Muscle layer of colon (tissue), 2 donors: ENCODE data around the gene DNMBP.
"Not testable (repeated sequence)": the region's sequence is repeated elsewhere in the genome, so short reads cannot be mapped to it uniquely, and the experiment has no call there.

Source experiments
- H3K27ac ChIP-seq: one replicate; pipeline ENCODE4 v1.7.0; 2013; ENCODE audit warnings: low read depth, mild to moderate bottlenecking, low read length, moderate library complexity
- H3K27me3 ChIP-seq, 2 donors: one replicate each; pipeline ENCODE4 v1.7.0; 2013; ENCODE audit warnings: low read length in 2 of 2, mild to moderate bottlenecking in 2 of 2; ENCODE audit not compliant: insufficient read depth in 2 of 2, control insufficient read depth in 1 of 2
- H3K36me3 ChIP-seq: one replicate; pipeline ENCODE4 v1.7.0; 2013; ENCODE audit warnings: mild to moderate bottlenecking, low read length; ENCODE audit not compliant: insufficient read depth
- H3K4me1 ChIP-seq: one replicate; pipeline ENCODE4 v1.7.0; 2013; ENCODE audit warnings: mild to moderate bottlenecking, low read length; ENCODE audit not compliant: insufficient read depth
- H3K4me3 ChIP-seq, 2 donors: one replicate each; pipeline ENCODE4 v1.7.0; 2013; ENCODE audit warnings: low read length in 2 of 2, low read depth in 1 of 2, mild to moderate bottlenecking in 1 of 2, moderate library complexity in 1 of 2
- H3K9ac ChIP-seq: one replicate; pipeline ENCODE4 v1.7.0; 2013; ENCODE audit warnings: low read length
- H3K9me3 ChIP-seq: one replicate; pipeline ENCODE4 v1.7.0; 2013; ENCODE audit warnings: mild to moderate bottlenecking, low read length
- donor health status: abdominal sarcoma.
- donor health status: Adenocarcinoma of cecum.

The DNMBP gene

DNA sequence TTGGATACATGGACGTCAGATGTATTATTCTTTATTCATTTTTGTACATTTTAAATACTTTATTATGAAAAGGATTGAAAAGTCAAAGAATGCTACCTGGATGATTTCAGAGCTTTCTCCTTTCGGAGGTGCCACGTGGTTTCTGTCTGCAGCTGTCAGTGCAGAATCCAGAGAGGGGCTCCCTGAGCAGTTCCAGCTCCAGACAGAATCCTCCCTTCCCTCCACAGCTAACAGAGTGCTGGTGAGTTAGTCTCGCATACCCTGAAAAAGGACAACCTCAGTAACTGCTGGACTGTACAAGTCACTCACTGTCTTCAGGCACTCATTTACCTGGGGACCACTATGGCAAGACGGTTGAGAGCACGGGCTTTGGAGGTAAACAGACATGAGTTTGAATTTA lies 10.9 kb downstream of the DNMBP start:
- H3K9ac ChIP-seq = peak overlapping the region; percentile 19
- peak overlapping the region in 1 of 2 donors; percentile 32 for H3K4me3 ChIP-seq
- H3K27ac ChIP-seq = peak overlapping the region; percentile 53
- H3K4me1 ChIP-seq = peaks cover 62% of the 10 kb centered on the region
- H3K9me3 ChIP-seq = no peaks in the 10 kb centered on the region
- no peaks in the 10 kb centered on the region for H3K27me3 ChIP-seq
- no peaks in the 10 kb centered on the region for H3K36me3 ChIP-seq

DNA sequence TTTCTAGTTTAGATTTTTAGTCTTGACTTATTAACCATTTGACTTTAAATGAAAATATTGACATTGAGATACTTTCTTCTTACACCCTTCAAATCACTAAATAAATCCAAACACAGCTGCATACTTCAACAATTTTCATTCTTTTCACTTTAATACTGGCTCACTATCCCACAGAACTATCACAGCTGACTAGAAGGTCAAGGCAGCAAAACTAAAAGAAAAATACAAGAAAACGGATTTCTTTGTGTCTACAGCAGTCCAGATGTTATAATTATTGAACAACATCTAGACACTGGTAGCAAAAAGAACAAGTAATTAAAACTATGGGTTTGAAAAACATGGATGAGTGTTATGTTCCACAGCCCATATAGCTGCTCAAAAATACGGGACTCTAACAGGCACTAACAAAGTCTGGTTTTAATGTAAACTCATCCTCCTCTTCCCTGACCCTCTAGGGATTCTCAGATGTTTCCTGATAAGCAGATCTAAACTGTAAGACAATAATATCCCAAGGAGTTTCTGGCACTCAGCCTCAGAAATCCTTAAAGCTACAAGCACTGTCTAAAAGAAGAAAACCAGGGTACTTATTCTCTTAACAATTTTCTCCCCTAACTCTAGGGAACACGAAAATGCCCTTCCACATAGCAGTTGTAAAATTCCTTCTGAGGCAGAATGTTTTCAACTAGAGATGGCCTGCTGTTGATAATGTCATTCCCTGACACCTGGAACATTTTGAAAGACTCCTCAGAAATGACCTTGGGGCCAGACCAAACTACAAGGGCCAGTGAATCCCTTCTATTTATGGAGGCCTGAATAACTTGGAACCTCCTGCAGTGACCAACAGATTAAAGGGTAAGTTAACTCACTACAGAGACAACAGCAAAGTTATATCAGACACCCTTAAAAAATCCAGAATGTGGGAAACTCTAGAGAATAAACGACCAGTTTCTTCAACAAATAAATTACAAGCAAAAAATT lies 12.8 kb downstream of the DNMBP start:
- peak overlapping the region; percentile 18 for H3K9ac ChIP-seq
- H3K9me3 ChIP-seq = no peaks in the 10 kb centered on the region
- H3K4me1 ChIP-seq = peaks cover 57% of the 10 kb centered on the region
- H3K27ac ChIP-seq = peak overlapping the region; percentile 35
- no peaks in the 10 kb centered on the region for H3K27me3 ChIP-seq
- no peaks in the 10 kb centered on the region for H3K36me3 ChIP-seq
- no peak overlapping the region for H3K4me3 ChIP-seq

DNA sequence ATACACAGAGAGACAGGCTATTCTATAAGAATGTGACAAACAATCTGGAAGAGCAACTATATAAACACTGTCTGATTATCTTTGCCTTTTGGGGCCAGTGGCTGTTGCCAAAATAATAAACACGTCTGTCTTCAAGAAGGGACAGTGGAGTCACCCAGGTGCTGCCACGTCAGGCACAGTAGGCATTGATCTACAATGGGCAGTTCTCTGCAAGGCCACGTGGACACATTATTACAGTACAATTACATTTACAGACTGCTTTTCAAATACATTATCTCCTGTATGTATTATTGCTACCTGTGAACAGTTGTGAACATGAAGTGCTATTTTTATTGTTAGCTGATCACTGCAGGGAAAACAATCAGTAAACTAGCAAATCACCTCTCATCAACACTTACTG lies 14.0 kb downstream of the DNMBP start:
- H3K36me3 ChIP-seq = no peaks in the 10 kb centered on the region
- no peaks in the 10 kb centered on the region for H3K27me3 ChIP-seq
- H3K9ac ChIP-seq = no peak overlapping the region
- H3K27ac ChIP-seq = peak overlapping the region; percentile 3
- peaks cover 49% of the 10 kb centered on the region for H3K4me1 ChIP-seq
- H3K9me3 ChIP-seq = no peaks in the 10 kb centered on the region
- H3K4me3 ChIP-seq = no peak overlapping the region

DNA sequence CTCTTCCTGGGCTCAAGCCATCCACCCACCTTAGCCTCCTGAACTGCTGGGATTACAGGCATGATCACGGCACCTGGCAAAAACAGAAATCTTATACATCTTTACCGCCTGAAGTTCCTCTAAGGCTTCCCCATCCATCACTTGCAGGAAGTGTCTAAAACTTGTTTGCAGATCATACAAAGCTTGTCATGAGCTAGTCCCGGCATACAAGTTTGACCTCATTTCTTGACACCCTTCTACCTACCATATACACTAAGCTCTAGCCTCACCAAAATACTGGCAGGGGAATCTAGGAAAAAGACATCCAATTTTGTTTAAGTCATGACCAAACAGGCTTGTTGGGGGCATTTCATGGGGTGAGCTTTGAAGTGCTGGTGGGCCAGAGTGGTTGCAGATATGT lies 14.5 kb downstream of the DNMBP start:
- Histone ChIP-seq H3K27ac (peak overlapping the region; percentile 3), H3K4me3 (no peak overlapping the region), H3K4me1 (peaks cover 44% of the 10 kb centered on the region)

DNA sequence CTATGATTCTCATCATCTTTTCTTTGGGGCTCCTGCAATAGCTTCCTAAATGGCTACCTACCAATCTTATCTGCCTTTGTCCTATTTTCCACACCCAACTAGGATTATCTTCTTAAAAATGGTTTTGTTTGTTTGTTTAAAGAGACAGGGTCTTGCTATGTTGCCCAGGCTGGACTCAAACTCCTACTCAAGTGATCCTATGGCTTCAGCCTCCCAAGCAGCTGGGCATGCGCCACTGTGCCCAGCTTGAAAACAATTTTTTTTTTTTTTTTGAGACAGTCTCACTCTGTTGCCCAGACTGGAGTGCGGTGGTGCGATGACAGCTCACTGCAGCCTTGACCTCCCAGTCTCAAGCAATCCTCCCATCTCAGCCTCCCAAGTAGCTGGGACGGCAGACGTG lies 14.9 kb downstream of the DNMBP start:
- no peak overlapping the region for H3K9ac ChIP-seq
- peak overlapping the region; percentile 27 for H3K27ac ChIP-seq
- H3K9me3 ChIP-seq = no peaks in the 10 kb centered on the region
- no peaks in the 10 kb centered on the region for H3K27me3 ChIP-seq
- H3K36me3 ChIP-seq = no peaks in the 10 kb centered on the region
- H3K4me3 ChIP-seq = no peak overlapping the region
- H3K4me1 ChIP-seq = peaks cover 40% of the 10 kb centered on the region

More for the DNA sequence above, 14.5 kb downstream of the DNMBP start:
- Histone ChIP-seq H3K9ac (no peak overlapping the region), H3K9me3 (no peaks in the 10 kb centered on the region), H3K36me3 (no peaks in the 10 kb centered on the region), H3K27me3 (no peaks in the 10 kb centered on the region)

DNA sequence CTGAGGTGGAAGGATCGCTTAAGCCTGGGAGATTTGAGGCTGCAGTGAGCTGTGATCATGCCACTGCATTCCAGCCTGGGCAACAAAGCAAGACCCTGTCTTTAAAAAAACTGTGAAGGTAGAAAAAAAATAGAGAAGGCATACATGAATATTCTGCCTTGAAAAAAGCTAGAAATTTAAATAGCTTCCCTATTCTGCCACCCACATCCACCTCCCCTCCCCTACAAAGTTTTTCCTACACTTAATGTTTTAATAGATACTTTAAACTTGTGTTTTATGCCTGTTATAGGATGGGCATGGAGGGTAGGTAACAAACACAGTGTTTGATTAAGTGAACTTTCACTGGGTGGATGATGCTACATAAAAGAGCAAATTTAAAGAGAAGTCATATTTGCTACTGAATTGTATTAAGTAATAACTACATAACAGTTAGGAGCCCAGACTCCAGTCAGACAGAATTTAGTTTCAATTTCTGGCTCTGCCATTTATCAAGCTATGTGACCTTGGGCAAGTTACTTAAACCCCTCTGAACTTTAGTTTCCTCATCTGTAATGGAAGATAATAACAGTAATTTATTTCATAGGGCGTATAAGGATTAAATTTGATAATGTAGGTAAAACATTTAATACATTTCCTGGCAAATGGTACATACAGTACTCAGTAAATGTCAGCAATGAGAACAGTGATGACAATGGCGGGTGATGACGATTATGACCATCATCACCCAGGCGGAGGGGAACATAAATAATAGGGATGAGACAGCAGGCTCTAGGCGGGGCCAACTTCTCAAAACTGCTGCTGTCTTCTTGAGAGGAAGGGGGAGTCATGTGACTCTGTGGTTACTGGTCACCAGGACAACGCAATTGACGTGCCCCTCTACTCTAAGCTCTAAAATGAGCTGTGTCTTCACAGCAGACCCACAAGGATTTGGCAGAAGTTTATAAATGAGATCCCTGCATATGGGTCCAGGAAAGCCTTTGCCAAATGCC lies 15.8 kb downstream of the DNMBP start:
- H3K27ac ChIP-seq = peak overlapping the region; percentile 27
- H3K9ac ChIP-seq = no peak overlapping the region
- H3K9me3 ChIP-seq = no peaks in the 10 kb centered on the region
- H3K36me3 ChIP-seq = no peaks in the 10 kb centered on the region
- H3K4me1 ChIP-seq = peaks cover 33% of the 10 kb centered on the region
- H3K27me3 ChIP-seq = no peaks in the 10 kb centered on the region
- no peak overlapping the region for H3K4me3 ChIP-seq

DNA sequence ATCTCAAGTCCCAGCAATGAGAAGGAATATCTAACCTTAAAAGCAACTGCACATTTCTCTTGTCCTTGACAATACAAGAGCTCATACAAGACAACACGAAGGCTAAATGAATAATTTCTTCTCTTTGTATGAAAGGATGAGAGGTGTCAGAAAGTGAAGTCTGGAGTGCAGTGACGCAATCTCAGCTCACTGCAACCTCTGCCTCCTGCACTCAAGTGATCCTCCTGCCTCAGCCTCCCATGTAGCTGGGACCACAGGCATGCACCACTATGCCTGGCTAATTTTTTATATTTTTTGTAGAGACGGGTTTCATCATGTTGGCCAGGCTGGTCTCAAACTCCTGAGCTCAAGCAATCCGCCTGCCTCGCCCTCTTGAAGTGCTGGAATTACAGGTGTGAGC lies 24.1 kb downstream of the DNMBP start:
- H3K36me3 ChIP-seq, H3K9ac ChIP-seq, H3K27me3 ChIP-seq, H3K9me3 ChIP-seq, H3K4me3 ChIP-seq, H3K27ac ChIP-seq: not testable (repeated sequence)
- peaks cover 37% of the 10 kb centered on the region for H3K4me1 ChIP-seq

DNA sequence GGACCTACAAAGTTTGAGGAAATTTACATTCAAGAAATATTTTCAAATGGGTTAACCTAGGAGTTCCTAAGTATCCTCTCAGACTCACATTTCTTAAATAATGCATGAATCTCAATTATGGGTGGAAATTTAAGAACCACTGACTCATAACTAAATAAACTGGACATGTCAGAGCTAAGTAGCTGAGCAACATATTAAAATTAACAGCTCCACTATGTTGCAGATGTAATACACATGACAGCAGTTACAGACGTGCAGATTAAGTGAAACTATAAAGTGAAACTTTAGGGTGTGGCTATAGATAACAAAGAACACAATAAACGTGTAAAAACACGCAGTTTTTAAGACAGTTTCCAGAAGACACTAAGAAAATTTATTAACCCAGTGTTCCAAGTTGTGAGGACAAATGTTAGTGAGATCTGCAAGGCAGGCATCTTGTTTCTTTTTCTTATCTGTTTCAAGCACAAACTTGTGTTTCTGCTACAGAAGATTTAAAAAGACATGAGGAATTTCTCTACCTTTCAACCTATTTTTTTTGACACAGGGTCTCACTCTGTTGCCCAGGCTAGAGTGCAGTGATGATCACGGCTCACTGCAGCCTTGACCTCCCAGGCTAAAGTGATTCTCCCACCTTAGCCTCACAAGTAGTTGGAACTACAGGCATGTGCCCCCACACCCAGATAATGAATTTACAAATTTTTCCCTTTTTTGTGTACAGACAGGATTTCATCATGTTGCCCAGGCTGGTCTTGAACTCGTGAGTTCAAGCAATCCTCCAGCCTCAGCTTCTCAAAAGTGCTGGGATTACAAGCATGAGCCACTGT lies 25.3 kb downstream of the DNMBP start:
- Histone ChIP-seq H3K9ac (no peak overlapping the region), H3K27ac (peak overlapping the region; percentile 27), H3K27me3 (no peaks in the 10 kb centered on the region), H3K4me3 (no peak overlapping the region), H3K9me3 (no peaks in the 10 kb centered on the region), H3K4me1 (peaks cover 48% of the 10 kb centered on the region), H3K36me3 (no peaks in the 10 kb centered on the region)

DNA sequence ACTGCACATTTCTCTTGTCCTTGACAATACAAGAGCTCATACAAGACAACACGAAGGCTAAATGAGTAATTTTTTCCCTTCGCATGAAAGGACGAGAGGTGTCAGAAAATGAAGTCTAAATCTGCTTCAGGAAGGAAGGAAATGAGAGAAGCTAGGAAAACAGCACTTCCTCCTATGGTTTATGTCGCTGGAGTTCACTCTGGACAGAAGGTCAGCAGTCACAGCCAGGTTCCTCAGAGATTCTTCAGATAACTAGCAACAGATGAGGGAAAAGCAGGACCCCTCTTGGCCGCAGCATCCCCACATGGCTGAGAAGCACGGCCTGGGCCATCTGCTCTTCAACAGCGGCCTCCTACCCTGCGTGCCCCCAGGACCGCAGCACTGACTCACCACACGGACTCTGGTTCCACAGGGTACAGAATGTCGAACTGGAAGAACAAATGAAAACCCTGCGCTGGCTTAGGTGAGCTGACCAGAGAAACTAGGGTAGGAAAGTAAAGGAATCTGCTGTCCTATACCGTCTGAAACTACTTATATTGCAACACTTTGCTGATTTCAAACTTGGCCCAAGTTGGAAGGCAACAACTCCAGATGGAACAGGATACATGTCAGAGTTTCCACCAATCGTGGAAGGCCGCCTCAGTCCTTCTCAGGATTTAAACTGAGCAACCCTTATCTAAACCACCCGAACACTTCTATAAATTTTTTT lies 26.3 kb downstream of the DNMBP start:
- H3K36me3 ChIP-seq = no peaks in the 10 kb centered on the region
- peaks cover 53% of the 10 kb centered on the region for H3K4me1 ChIP-seq
- H3K4me3 ChIP-seq = no peak overlapping the region
- H3K9me3 ChIP-seq = no peaks in the 10 kb centered on the region
- H3K27ac ChIP-seq = no peak overlapping the region
- no peaks in the 10 kb centered on the region for H3K27me3 ChIP-seq
- H3K9ac ChIP-seq = no peak overlapping the region

DNA sequence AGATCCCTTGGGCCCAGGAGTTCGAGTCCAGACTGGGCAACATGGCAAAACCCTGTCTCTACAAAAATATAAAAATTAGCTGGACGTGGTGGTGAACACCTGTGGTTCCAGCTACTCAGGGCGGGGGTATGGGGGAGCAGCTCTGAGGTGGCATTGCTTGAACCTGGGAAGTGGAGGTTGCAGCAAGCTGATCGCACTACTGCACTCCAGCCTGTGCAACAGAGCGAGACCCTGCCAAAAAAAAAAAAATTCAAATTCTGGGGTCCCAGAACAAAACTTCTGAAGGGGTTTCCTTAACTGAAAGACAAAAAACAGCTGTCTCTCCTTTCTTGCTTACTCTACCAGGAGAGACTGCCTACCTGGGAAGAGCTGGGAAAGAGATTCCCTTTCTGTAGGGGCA lies 27.0 kb downstream of the DNMBP start:
- Histone ChIP-seq H3K27ac (no peak overlapping the region), H3K9ac (no peak overlapping the region), H3K4me1 (peaks cover 58% of the 10 kb centered on the region), H3K36me3 (no peaks in the 10 kb centered on the region), H3K4me3 (no peak overlapping the region), H3K27me3 (no peaks in the 10 kb centered on the region), H3K9me3 (no peaks in the 10 kb centered on the region)
